Measurements from ENCODE around the gene SLC6A1.

SLC6A1 gene

GRCh38 chr3:11034309-11034985, 41.9 kb downstream of the SLC6A1 start:
- Histone ChIP-seq H3K4me3 (replicated peaks; ENCODE audit: insufficient read depth, low read length) (no peak overlapping the region), H3K27ac (replicated peaks) (no peak overlapping the region), H3K27me3 (ENCODE audit: insufficient read depth, poor library complexity, severe bottlenecking) (peaks cover 19% of the 10 kb centered on the region)
- TF ChIP-seq CTCF (IDR thresholded peaks at IDR 0.05; ENCODE audit: insufficient read depth, low read length) (no peak), REST (IDR thresholded peaks at IDR 0.05; ENCODE audit: insufficient replicate concordance, low read depth) (no peak), SPI1 (IDR thresholded peaks at IDR 0.05; ENCODE audit: borderline replicate concordance, low read depth) (no peak), GABPA (IDR thresholded peaks at IDR 0.05; ENCODE audit: low read depth) (no peak), POLR2AphosphoS5 (IDR thresholded peaks at IDR 0.05; ENCODE audit: low read depth) (no peak)
- no peak for DNase-seq (ENCODE audit: low read depth in 1 of 2, low spot score in 1 of 2)

GRCh38 chr3:11035757-11036505, 43.4 kb downstream of the SLC6A1 start:
- no peak overlapping the region for H3K4me3 ChIP-seq (replicated peaks; ENCODE audit: insufficient read depth, low read length)
- no peak for TF ChIP-seq POLR2AphosphoS5 (IDR thresholded peaks at IDR 0.05; ENCODE audit: low read depth)
- TF ChIP-seq SPI1 (IDR thresholded peaks at IDR 0.05; ENCODE audit: borderline replicate concordance, low read depth), result no peak
- TF ChIP-seq REST (IDR thresholded peaks at IDR 0.05; ENCODE audit: insufficient replicate concordance, low read depth), result no peak
- no peak for TF ChIP-seq GABPA (IDR thresholded peaks at IDR 0.05; ENCODE audit: low read depth)
- TF ChIP-seq CTCF (IDR thresholded peaks at IDR 0.05; ENCODE audit: insufficient read depth, low read length), result no peak
- no peak overlapping the region for H3K27ac ChIP-seq (replicated peaks)
- peaks cover 19% of the 10 kb centered on the region for H3K27me3 ChIP-seq (ENCODE audit: insufficient read depth, poor library complexity, severe bottlenecking)
- DNase-seq (ENCODE audit: low read depth in 1 of 2, low spot score in 1 of 2), result no peak

- H3K27me3 ChIP-seq (ENCODE audit: insufficient read depth, poor library complexity, severe bottlenecking), result peaks cover 19% of the 10 kb centered on the region
- no peak overlapping the region for H3K27ac ChIP-seq (replicated peaks)
- DNase-seq (ENCODE audit: low read depth in 1 of 2, low spot score in 1 of 2), result no peak
- TF ChIP-seq POLR2AphosphoS5 (IDR thresholded peaks at IDR 0.05; ENCODE audit: low read depth) (no peak), CTCF (IDR thresholded peaks at IDR 0.05; ENCODE audit: insufficient read depth, low read length) (no peak), GABPA (IDR thresholded peaks at IDR 0.05; ENCODE audit: low read depth) (no peak), SPI1 (IDR thresholded peaks at IDR 0.05; ENCODE audit: borderline replicate concordance, low read depth) (no peak), REST (IDR thresholded peaks at IDR 0.05; ENCODE audit: insufficient replicate concordance, low read depth) (no peak)
- H3K4me3 ChIP-seq (replicated peaks; ENCODE audit: insufficient read depth, low read length), result no peak overlapping the region
Measured at GRCh38 chr3:11037241-11037873, 44.8 kb downstream of the SLC6A1 start.

All from HL-60 (cell line).